Measurements from ENCODE around the gene PRUNE2. TPM values are rescaled to one million over a fixed set of nuclear protein-coding genes. Genes with fewer than 3 reads are reported as not detected.

Gene PRUNE2
- total and polyA plus RNA-seq, 7 experiments from 2014 or later: 0.78 to 1.6 TPM; not detected in 5

- no peak overlapping the region for H3K4me3 Mint-ChIP-seq
- DNase-seq (no peak), ATAC-seq (no peak)
- Histone ChIP-seq H3K27me3 (ENCODE audit: control insufficient read depth in 2 of 2, insufficient read depth in 2 of 2, low read length in 2 of 2) (no peaks in the 10 kb centered on the region), H3K9me3 (ENCODE audit: control insufficient read depth in 2 of 3, low read length in 3 of 3) (no peaks in the 10 kb centered on the region), H3K27ac (ENCODE audit: low read depth, low read length) (no peak overlapping the region), H3K4me3 (ENCODE audit: low read length) (no peak overlapping the region), H3K36me3 (ENCODE audit: control insufficient read depth in 2 of 3, insufficient read depth in 3 of 3, low read length in 3 of 3) (no peaks in the 10 kb centered on the region), H3K4me1 (ENCODE audit: control insufficient read depth in 2 of 2, insufficient read depth in 2 of 2, low read length in 2 of 2) (no peaks in the 10 kb centered on the region)
- POLR2A ChIA-PET: no interaction called here
- intact Hi-C loops (cut with micrococcal nuclease): no loop called here
- H3K4me1 Mint-ChIP-seq: peaks cover 0 to 2% (median 0%) of the 10 kb centered on the region in 7 donors
- CTCF ChIA-PET: no interaction called here
- no peak overlapping the region for H3K27ac Mint-ChIP-seq
- H3K36me3 Mint-ChIP-seq: no peaks in the 10 kb centered on the region
- peaks cover 4 to 56% (median 43%) of the 10 kb centered on the region in 5 donors for H3K27me3 Mint-ChIP-seq
- peaks cover 0 to 5% (median 0%) of the 10 kb centered on the region in 11 donors for H3K9me3 Mint-ChIP-seq
These were observed 7.6 kb upstream of the PRUNE2 start for GRCh38 chr9:76913467-76913866.

- POLR2A ChIA-PET: no interaction called here
- H3K4me3 ChIP-seq (ENCODE audit: low read length): no peak overlapping the region
- intact Hi-C loops (cut with micrococcal nuclease): no loop called here
- CTCF ChIA-PET: no interaction called here
- H3K9me3 ChIP-seq (ENCODE audit: control insufficient read depth in 2 of 3, low read length in 3 of 3): no peaks in the 10 kb centered on the region
- Mint-ChIP-seq H3K27me3 (peaks cover 11 to 60% (median 50%) of the 10 kb centered on the region in 5 donors), H3K4me1 (peaks cover 0 to 2% (median 0%) of the 10 kb centered on the region in 7 donors), H3K4me3 (no peak overlapping the region), H3K36me3 (no peaks in the 10 kb centered on the region), H3K27ac (no peak overlapping the region), H3K9me3 (peaks cover 0 to 5% (median 0%) of the 10 kb centered on the region in 11 donors)
- no peaks in the 10 kb centered on the region for H3K36me3 ChIP-seq (ENCODE audit: control insufficient read depth in 2 of 3, insufficient read depth in 3 of 3, low read length in 3 of 3)
- no peaks in the 10 kb centered on the region for H3K4me1 ChIP-seq (ENCODE audit: control insufficient read depth in 2 of 2, insufficient read depth in 2 of 2, low read length in 2 of 2)
- ATAC-seq: peak; percentile 14
- H3K27me3 ChIP-seq (ENCODE audit: control insufficient read depth in 2 of 2, insufficient read depth in 2 of 2, low read length in 2 of 2): peaks cover 0 to 2% of the 10 kb centered on the region in 2 donors
- DNase-seq: no peak
- H3K27ac ChIP-seq (ENCODE audit: low read depth, low read length): no peak overlapping the region
These were observed 6.8 kb upstream of the PRUNE2 start for GRCh38 chr9:76912636-76913275.

- H3K36me3 Mint-ChIP-seq: no peaks in the 10 kb centered on the region
- no peak overlapping the region for H3K4me3 Mint-ChIP-seq
- ChIA-PET CTCF (no interaction called here), POLR2A (no interaction called here)
- DNase-seq (no peak), ATAC-seq (no peak)
- H3K36me3 ChIP-seq (ENCODE audit: control insufficient read depth in 2 of 3, insufficient read depth in 3 of 3, low read length in 3 of 3): no peaks in the 10 kb centered on the region
- no peak overlapping the region for H3K27ac Mint-ChIP-seq
- H3K9me3 Mint-ChIP-seq: peaks cover 0 to 5% (median 0%) of the 10 kb centered on the region in 11 donors
- peaks cover 0 to 2% (median 0%) of the 10 kb centered on the region in 7 donors for H3K4me1 Mint-ChIP-seq
- H3K9me3 ChIP-seq (ENCODE audit: control insufficient read depth in 2 of 3, low read length in 3 of 3): no peaks in the 10 kb centered on the region
- H3K27me3 ChIP-seq (ENCODE audit: control insufficient read depth in 2 of 2, insufficient read depth in 2 of 2, low read length in 2 of 2): peaks cover 0 to 2% of the 10 kb centered on the region in 2 donors
- intact Hi-C loops (cut with micrococcal nuclease): no loop called here
- H3K4me1 ChIP-seq (ENCODE audit: control insufficient read depth in 2 of 2, insufficient read depth in 2 of 2, low read length in 2 of 2): no peaks in the 10 kb centered on the region
- H3K27ac ChIP-seq (ENCODE audit: low read depth, low read length): no peak overlapping the region
- H3K4me3 ChIP-seq (ENCODE audit: low read length): no peak overlapping the region
- peaks cover 18 to 65% (median 57%) of the 10 kb centered on the region in 5 donors for H3K27me3 Mint-ChIP-seq
These were observed 6.1 kb upstream of the PRUNE2 start for GRCh38 chr9:76911971-76912370.

- peaks cover 27 to 62% (median 55%) of the 10 kb centered on the region in 5 donors for H3K27me3 Mint-ChIP-seq
- ChIA-PET POLR2A (no interaction called here), CTCF (no interaction called here)
- no peak overlapping the region for H3K27ac Mint-ChIP-seq
- Histone ChIP-seq H3K27me3 (ENCODE audit: control insufficient read depth in 2 of 2, insufficient read depth in 2 of 2, low read length in 2 of 2) (peaks cover 0 to 2% of the 10 kb centered on the region in 2 donors), H3K36me3 (ENCODE audit: control insufficient read depth in 2 of 3, insufficient read depth in 3 of 3, low read length in 3 of 3) (no peaks in the 10 kb centered on the region), H3K4me3 (ENCODE audit: low read length) (no peak overlapping the region), H3K27ac (ENCODE audit: low read depth, low read length) (no peak overlapping the region), H3K9me3 (ENCODE audit: control insufficient read depth in 2 of 3, low read length in 3 of 3) (no peaks in the 10 kb centered on the region), H3K4me1 (ENCODE audit: control insufficient read depth in 2 of 2, insufficient read depth in 2 of 2, low read length in 2 of 2) (no peaks in the 10 kb centered on the region)
- no peaks in the 10 kb centered on the region for H3K36me3 Mint-ChIP-seq
- intact Hi-C loops (cut with micrococcal nuclease): no loop called here
- peaks cover 0 to 4% (median 2%) of the 10 kb centered on the region in 11 donors for H3K9me3 Mint-ChIP-seq
- no peak for DNase-seq
- H3K4me3 Mint-ChIP-seq: no peak overlapping the region
- ATAC-seq: no peak
- peaks cover 0 to 6% (median 0%) of the 10 kb centered on the region in 7 donors for H3K4me1 Mint-ChIP-seq
These were observed 4.9 kb upstream of the PRUNE2 start for GRCh38 chr9:76910861-76911260.

GRCh38 chr9:76906647-76906975 lies 697 bp upstream of the PRUNE2 start:
- no peaks in the 10 kb centered on the region for H3K4me1 ChIP-seq (ENCODE audit: control insufficient read depth in 2 of 2, insufficient read depth in 2 of 2, low read length in 2 of 2)
- Mint-ChIP-seq H3K36me3 (no peaks in the 10 kb centered on the region), H3K27me3 (peaks cover 48 to 72% (median 63%) of the 10 kb centered on the region in 5 donors), H3K9me3 (peaks cover 0 to 4% (median 0%) of the 10 kb centered on the region in 11 donors), H3K27ac (no peak overlapping the region), H3K4me3 (peak overlapping the region in 1 of 10 donors; percentile 25), H3K4me1 (peaks cover 0 to 6% (median 0%) of the 10 kb centered on the region in 7 donors)
- ATAC-seq (no peak), DNase-seq (no peak)
- CTCF ChIA-PET: no interaction called here
- POLR2A ChIA-PET: no interaction called here
- H3K4me3 ChIP-seq (ENCODE audit: low read length): no peak overlapping the region
- no peaks in the 10 kb centered on the region for H3K36me3 ChIP-seq (ENCODE audit: control insufficient read depth in 2 of 3, insufficient read depth in 3 of 3, low read length in 3 of 3)
- H3K9me3 ChIP-seq (ENCODE audit: control insufficient read depth in 2 of 3, low read length in 3 of 3): no peaks in the 10 kb centered on the region
- peaks cover 0 to 2% of the 10 kb centered on the region in 2 donors for H3K27me3 ChIP-seq (ENCODE audit: control insufficient read depth in 2 of 2, insufficient read depth in 2 of 2, low read length in 2 of 2)
- intact Hi-C loops (cut with micrococcal nuclease): no loop called here
- H3K27ac ChIP-seq (ENCODE audit: low read depth, low read length): no peak overlapping the region

GRCh38 chr9:76904661-76905457 lies 1.1 kb downstream of the PRUNE2 start:
- ATAC-seq (no peak), DNase-seq (no peak)
- Histone ChIP-seq H3K36me3 (ENCODE audit: control insufficient read depth in 2 of 3, insufficient read depth in 3 of 3, low read length in 3 of 3) (no peaks in the 10 kb centered on the region), H3K4me1 (ENCODE audit: control insufficient read depth in 2 of 2, insufficient read depth in 2 of 2, low read length in 2 of 2) (no peaks in the 10 kb centered on the region), H3K27me3 (ENCODE audit: control insufficient read depth in 2 of 2, insufficient read depth in 2 of 2, low read length in 2 of 2) (peaks cover 0 to 2% of the 10 kb centered on the region in 2 donors), H3K9me3 (ENCODE audit: control insufficient read depth in 2 of 3, low read length in 3 of 3) (no peaks in the 10 kb centered on the region), H3K27ac (ENCODE audit: low read depth, low read length) (no peak overlapping the region), H3K4me3 (ENCODE audit: low read length) (no peak overlapping the region)
- Mint-ChIP-seq H3K4me1 (peaks cover 0 to 6% (median 0%) of the 10 kb centered on the region in 7 donors), H3K27ac (no peak overlapping the region), H3K9me3 (peaks cover 0 to 5% (median 1%) of the 10 kb centered on the region in 11 donors), H3K27me3 (peaks cover 50 to 74% (median 63%) of the 10 kb centered on the region in 5 donors), H3K36me3 (no peaks in the 10 kb centered on the region), H3K4me3 (no peak overlapping the region)
- intact Hi-C loops (cut with micrococcal nuclease): no loop called here
- CTCF ChIA-PET: no interaction called here
- POLR2A ChIA-PET: no interaction called here

All from naive thymus-derived CD4-positive, alpha-beta T cell (primary cell).